GM12875 (cell line): ENCODE data around the gene PRSS21.

Source experiments
- H3K4me3 ChIP-seq: one replicate; pipeline ENCODE4 v1.5.1; 2011; ENCODE audit warnings: low read depth, low read length, control low read depth
- CTCF ChIP-seq: IDR thresholded peaks from 2 replicates; pipeline ENCODE4 v1.5.1; 2011; ENCODE audit warnings: low read depth, mild to moderate bottlenecking, control low read depth, inconsistent platforms, low read length, moderate library complexity, borderline replicate concordance; ENCODE audit not compliant: insufficient read depth

The PRSS21 gene

DNA sequence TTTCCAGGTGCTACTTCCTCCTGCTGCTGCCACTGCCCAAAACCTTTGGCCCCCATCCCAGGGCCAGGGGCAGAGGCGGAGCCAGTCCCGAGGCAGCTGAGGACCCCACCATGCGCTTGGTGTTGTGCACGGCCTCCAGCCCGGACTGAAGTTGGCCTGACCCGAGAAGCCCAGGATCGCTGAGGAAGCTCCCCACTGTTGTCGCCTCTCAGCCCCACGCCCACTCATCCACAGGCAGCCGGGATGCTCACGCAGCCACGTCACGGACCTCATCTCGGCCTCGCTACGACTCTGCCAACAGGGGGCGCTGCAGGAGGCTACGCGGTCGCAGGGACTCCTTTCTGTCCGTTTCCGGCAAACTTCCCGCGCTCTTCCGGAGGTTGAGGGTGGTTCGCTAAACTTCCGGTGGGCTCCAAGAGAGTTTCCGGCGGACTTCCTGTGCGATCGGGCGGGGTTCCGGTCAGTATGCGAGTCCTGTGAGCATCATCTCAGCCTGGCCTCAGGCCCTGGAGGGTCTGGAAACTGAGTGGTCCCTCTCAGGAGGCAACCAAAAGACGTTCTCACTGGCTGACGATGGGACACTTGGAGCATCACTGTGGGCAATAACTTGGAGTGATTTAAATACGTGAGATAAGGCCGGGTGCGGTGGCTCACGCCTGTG, 25.4 kb downstream of the PRSS21 start:
- peak; percentile 83 for TF ChIP-seq CTCF
- H3K4me3 ChIP-seq = peak overlapping the region; percentile 26

DNA sequence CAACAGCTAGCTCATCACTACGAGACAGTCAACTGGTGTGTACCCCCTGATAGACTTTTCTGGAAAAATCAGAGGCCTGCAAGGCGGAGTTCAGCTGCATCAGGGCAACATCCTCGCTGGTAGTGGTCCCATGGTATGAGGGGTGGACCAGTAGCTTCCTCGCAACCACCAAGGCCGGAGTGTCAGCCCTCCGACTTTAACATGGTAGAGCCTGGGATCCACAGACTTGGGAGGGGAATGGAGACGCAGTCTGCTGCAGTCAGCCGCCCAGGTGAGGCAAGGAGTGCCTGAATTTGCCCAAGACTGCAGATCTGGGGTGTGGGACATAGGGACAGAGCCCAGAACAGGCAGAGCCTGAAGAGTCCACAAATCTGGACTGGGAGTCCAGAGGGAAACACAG, 26.5 kb downstream of the PRSS21 start:
- H3K4me3 ChIP-seq = no peak overlapping the region
- no peak for TF ChIP-seq CTCF

DNA sequence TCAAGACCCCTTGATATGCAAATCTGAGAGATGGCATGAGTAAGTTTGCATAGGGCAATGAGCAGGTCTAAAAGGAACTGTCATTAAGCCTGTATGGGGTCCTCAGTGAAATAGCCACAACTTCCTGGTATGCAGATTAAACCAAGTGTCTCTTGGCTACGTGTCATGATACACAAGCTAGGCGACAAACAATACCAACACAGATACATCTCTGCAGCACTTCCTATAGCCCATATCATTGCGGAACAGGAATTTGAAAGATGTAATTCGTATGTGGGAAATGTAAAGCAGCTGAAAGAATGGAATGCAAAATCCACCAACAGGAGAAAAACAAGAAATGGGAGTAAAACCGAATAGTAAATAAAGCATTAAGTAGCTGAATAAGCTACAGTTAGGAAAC, 28.1 kb downstream of the PRSS21 start:
- TF ChIP-seq CTCF = no peak
- no peak overlapping the region for H3K4me3 ChIP-seq

DNA sequence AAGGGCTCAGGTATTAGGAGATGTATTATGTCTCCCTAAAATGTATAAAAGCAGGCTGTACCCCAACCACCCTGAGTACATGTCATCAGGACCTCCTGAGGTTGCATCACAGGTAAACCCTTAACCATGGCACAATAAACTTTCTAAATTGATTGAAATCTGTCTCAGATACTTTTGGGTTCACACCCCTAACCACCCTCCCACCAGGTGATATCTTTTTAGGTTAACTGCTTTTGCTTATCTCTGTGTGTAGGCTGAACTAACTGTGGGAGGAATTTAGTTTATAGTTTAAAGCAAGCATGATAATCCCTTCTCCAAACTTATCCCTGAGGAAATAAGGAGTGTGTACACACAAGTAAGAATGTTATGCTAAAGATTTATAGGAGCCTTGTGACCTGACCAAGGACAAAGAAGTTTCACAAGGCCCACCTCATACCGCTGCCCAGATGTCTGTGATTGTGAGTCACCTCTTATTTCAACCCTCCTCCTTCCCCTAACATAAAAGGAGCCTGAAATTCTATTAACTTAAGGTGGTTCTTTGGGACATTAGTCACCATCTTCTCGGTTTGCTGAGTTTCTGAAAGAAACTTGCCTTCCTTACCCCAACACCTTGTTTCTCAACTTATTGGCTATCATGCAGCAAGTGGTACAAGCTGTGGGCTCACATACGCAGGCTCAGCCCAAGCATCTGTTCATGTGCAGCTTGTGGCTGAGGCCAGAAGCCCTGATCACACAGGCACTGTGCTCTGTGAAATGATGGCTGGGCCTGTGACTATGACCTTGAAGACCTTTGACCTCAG, 29.7 kb downstream of the PRSS21 start:
- no peak for TF ChIP-seq CTCF
- no peak overlapping the region for H3K4me3 ChIP-seq

DNA sequence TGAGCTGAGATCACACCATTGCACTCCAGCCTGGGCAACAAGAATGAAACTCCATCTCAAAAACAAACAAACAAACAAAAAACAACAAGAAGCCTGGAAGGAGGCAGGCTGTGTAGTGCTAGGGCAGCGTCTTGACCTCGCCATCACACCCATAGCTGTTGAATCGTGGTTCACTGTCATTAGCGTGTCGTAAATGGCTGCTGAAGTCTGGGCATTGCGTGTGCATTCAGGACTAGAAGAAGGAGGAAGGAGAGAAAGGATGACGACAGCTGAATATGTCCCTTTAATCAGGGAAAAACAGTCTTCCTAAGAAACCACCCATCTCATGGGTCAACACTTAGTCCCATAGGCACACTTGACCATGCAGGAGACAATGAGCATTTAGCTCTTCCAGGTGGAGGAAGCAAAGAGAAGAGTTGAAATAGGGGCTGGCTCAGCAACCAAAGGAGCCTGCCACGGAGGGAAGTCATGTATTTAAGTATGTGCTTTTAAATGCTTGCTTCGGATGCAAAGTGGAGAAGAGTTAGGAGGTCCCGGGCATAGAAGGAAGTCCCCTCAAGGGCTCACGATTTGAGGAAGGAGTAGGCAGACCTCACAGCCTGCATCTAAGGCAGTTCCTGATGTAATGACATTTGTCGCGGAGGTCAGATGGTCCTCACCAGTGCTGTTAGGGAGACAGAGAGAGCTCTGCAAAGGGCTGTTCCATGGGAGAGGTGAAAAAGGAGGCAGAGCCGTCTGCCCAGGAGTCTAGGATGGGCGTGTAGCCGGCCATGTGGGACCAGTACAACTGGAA, 32.1 kb downstream of the PRSS21 start:
- TF ChIP-seq CTCF = no peak
- H3K4me3 ChIP-seq = no peak overlapping the region

DNA sequence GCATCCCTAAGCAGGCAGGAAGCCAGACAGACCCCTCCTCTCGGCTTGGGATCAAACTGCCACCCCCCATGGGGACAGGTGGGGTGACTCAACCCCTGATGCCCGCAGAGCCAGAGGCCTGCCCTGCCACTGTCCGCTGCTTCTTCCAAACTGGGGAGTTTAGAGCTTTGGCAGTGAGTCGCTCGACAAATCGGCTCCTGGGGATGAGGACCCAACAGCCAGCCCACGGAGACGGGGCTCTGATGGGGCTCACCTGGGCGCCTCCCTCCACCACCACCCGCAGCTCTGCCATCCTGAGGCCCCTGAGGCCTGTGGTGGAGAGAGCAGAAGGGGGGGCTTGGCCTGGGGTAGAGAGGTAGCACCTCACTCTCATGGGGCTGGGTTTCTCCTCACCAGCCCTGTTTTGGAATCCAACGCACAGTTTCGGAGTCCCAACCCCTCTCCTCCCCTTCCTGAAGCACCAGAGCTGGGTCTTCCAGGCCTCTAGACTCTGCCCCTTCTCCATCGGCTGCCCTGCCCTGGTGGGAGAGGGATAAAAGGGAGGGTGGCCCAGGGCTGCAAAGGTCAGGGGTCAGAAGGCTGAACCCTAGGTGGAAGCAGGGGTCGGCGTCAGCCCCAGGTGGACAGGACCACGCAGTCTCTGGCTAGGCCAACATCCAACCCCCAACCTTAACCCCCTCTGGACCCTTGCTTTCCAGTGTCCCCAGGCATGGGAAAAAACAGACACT, 35.1 kb downstream of the PRSS21 start:
- no peak overlapping the region for H3K4me3 ChIP-seq
- no peak for TF ChIP-seq CTCF
